HCT116 (cell line): ENCODE data around the gene FBXO42. TPM values are rescaled to one million over a fixed set of nuclear protein-coding genes. Genes with fewer than 3 reads are reported as not detected.

Experiments used
- ATAC-seq: fragments of 200-7000 bp; cut with Tn5 transposase; 2 replicates; pipeline ENCODE4 v1.9.1; 2020; ENCODE audit warnings: mild to moderate bottlenecking, moderate library complexity
- BruUV-seq: library from RNA; stranded (reverse); fragments of 400-500 nt; replicated peaks from 2 replicates; lab custom pipeline; 2021; lab: Mats Ljungman, UMichigan
- CTCF ChIA-PET: fragments of 300-600 bp; sonication (Branson Sonifier 250); formaldehyde crosslinking; loops from one replicate; lab custom pipeline; 2021; ENCODE audit warnings: antibody characterized with exemption; lab: Charles Lee
- POLR2A ChIA-PET: fragments of 300-600, 350-600 bp; sonication (Branson Sonifier 250); formaldehyde crosslinking; loops from one replicate; lab custom pipeline; 2021; ENCODE audit warnings: antibody characterized with exemption; lab: Charles Lee
- RAD21 ChIA-PET, 2 experiments: fragments of 300-600 bp; sonication (Branson Sonifier 250); formaldehyde crosslinking; loops; one replicate each; lab custom pipeline; 2023; ENCODE audit warnings: low total read pairs in 2 of 2; ENCODE audit not compliant: uncharacterized antibody in 2 of 2, unreplicated experiment in 2 of 2, low non-redundant PET in 1 of 2; lab: Charles Lee
- DNase-seq: peaks from one replicate; pipeline ENCODE4 v3.0.0-alpha.2; 2010; ENCODE audit warnings: low read depth, low spot score
- H2AFZ ChIP-seq: fragments of 200-600 bp; shearing (Covaris generic), sonication (generic); 2 replicates; pipeline ENCODE4 v1.6.1; 2017; ENCODE audit warnings: low read depth, mixed run types, mixed read lengths, antibody characterized with exemption, low read length; ENCODE audit not compliant: poor library complexity, severe bottlenecking
- H3K27ac ChIP-seq: 2 replicates; pipeline ENCODE4 v1.5.1; 2012; ENCODE audit warnings: low read depth, low read length
- H3K27me3 ChIP-seq: fragments of 200-600 bp; sonication (generic); 2 replicates; pipeline ENCODE4 v1.6.1; 2016; ENCODE audit warnings: mixed run types, low read length, mixed read lengths; ENCODE audit not compliant: insufficient read depth
- H3K36me3 ChIP-seq, 2 experiments: fragments of 200-500 bp in 1 of 2; fragments of 200-600 bp in 1 of 2; sonication (Bioruptor generic) in 1 of 2; sonication (generic) in 1 of 2; 2 replicates each; pipeline versions ENCODE4 v1.5.1 to v1.6.1; 2014 to 2016; ENCODE audit warnings: low read length in 2 of 2, inconsistent platforms in 1 of 2, mixed read lengths in 1 of 2, mixed run types in 1 of 2; ENCODE audit not compliant: insufficient read depth in 2 of 2, control insufficient read depth in 1 of 2
- H3K4me1 ChIP-seq, 2 experiments: fragments of 200-600 bp in 1 of 2; sonication (generic) in 1 of 2; 2 replicates each; pipeline versions ENCODE4 v1.5.1 to v1.6.1; 2012 to 2017; ENCODE audit warnings: low read length in 2 of 2, inconsistent platforms in 1 of 2, mild to moderate bottlenecking in 1 of 2, mixed read lengths in 1 of 2, mixed run types in 1 of 2, moderate library complexity in 1 of 2; ENCODE audit not compliant: insufficient read depth in 2 of 2, control insufficient read depth in 1 of 2
- H3K4me2 ChIP-seq: fragments of 200-600 bp; sonication (generic); 2 replicates; pipeline ENCODE4 v1.6.1; 2017; ENCODE audit warnings: mixed run types, low read length, mixed read lengths
- H3K4me3 ChIP-seq, 2 experiments: fragments of 200-600 bp in 1 of 2; sonication (generic) in 1 of 2; replicated peaks in 1 of 2; 2 replicates each; pipeline ENCODE4 v1.5.1; 2011 to 2016; ENCODE audit warnings: low read length in 2 of 2, control low read depth in 1 of 2, low read depth in 1 of 2, mild to moderate bottlenecking in 1 of 2, mixed read lengths in 1 of 2, mixed run types in 1 of 2
- H3K79me2 ChIP-seq: fragments of 200-600 bp; sonication (generic); 2 replicates; pipeline ENCODE4 v1.6.1; 2017; ENCODE audit warnings: mild to moderate bottlenecking, mixed run types, low read length, moderate library complexity, mixed read lengths; ENCODE audit not compliant: insufficient read depth
- H3K9ac ChIP-seq: fragments of 200-600 bp; sonication (generic); 2 replicates; pipeline ENCODE4 v1.6.1; 2016; ENCODE audit warnings: low read length, mixed read lengths
- H3K9me2 ChIP-seq: fragments of 200-600 bp; sonication (generic), shearing (Covaris generic); 2 replicates; pipeline ENCODE4 v1.6.1; 2017; ENCODE audit warnings: mixed run types, mild to moderate bottlenecking, moderate library complexity; ENCODE audit not compliant: insufficient read depth
- H3K9me3 ChIP-seq, 2 experiments: fragments of 200-500 bp in 1 of 2; fragments of 200-600 bp in 1 of 2; sonication (Bioruptor generic) in 1 of 2; sonication (generic) in 1 of 2; 2 replicates each; pipeline ENCODE4 v1.6.1; 2014 to 2017; ENCODE audit warnings: low read length in 2 of 2, mixed read lengths in 2 of 2, inconsistent platforms in 1 of 2, low read depth in 1 of 2, mild to moderate bottlenecking in 1 of 2, mixed run types in 1 of 2, moderate library complexity in 1 of 2; ENCODE audit not compliant: control insufficient read depth in 1 of 2, insufficient read depth in 1 of 2
- H4K20me1 ChIP-seq: fragments of 200-600 bp; sonication (generic), shearing (Covaris generic); 2 replicates; pipeline ENCODE4 v1.6.1; 2017; ENCODE audit warnings: mixed run types, mild to moderate bottlenecking, moderate library complexity; ENCODE audit not compliant: insufficient read depth
- ELF1 ChIP-seq: IDR thresholded peaks from 2 replicates; pipeline ENCODE4 v1.6.1; 2012; ENCODE audit warnings: low read depth, borderline replicate concordance
- EZH2phosphoT487 ChIP-seq: fragments of 200-600 bp; IDR thresholded peaks from 2 replicates; pipeline ENCODE4 v1.6.1; 2018; ENCODE audit warnings: antibody characterized with exemption, borderline replicate concordance
- JUND ChIP-seq: IDR thresholded peaks from 2 replicates; pipeline ENCODE4 v1.6.1; 2012
- POLR2A ChIP-seq: IDR thresholded peaks from 2 replicates; pipeline ENCODE4 v1.7.0; 2011; ENCODE audit warnings: borderline replicate concordance; ENCODE audit not compliant: insufficient read depth, insufficient read length; ENCODE audit errors: extremely low read depth
- SRF ChIP-seq: IDR thresholded peaks from 2 replicates; pipeline ENCODE4 v1.6.1; 2012; ENCODE audit warnings: low read depth
- intact Hi-C: fragments of 100-400 bp; cut with micrococcal nuclease; formaldehyde crosslinking; loops from 2 replicates; pipeline ENCODE4 v1.10.0; 2022
- total RNA-seq: library from RNA; stranded (reverse); gene quantifications from one replicate; pipeline ENCODE4 v1.2.1, GENCODE V29; 2021; ENCODE audit not compliant: unreplicated experiment
- TF ChIP-seq, protein P1 (sequence below), 3 experiments: fragments of 200-600 bp in 1 of 3; sonication (generic) in 1 of 3; IDR thresholded peaks in 2 of 3; conservative IDR thresholded peaks in 1 of 3; 2 replicates each; pipeline ENCODE4 v1.5.1; 2012 to 2017; ENCODE audit warnings: low read depth in 2 of 3, low read length in 2 of 3, antibody characterized with exemption in 1 of 3, borderline replicate concordance in 1 of 3, control low read depth in 1 of 3, mild to moderate bottlenecking in 1 of 3, mixed read lengths in 1 of 3, mixed run types in 1 of 3, moderate library complexity in 1 of 3; ENCODE audit not compliant: insufficient read depth in 1 of 3
- TF ChIP-seq, protein P2 (sequence below): IDR thresholded peaks from 2 replicates; pipeline ENCODE4 v1.6.1; 2012
- TF ChIP-seq, protein P3 (sequence below): IDR thresholded peaks from 2 replicates; pipeline ENCODE4 v1.6.1; 2012; ENCODE audit warnings: low read depth

The FBXO42 gene
- total RNA-seq, 1 experiment from 2014 or later, result 20.6 TPM

DNA sequence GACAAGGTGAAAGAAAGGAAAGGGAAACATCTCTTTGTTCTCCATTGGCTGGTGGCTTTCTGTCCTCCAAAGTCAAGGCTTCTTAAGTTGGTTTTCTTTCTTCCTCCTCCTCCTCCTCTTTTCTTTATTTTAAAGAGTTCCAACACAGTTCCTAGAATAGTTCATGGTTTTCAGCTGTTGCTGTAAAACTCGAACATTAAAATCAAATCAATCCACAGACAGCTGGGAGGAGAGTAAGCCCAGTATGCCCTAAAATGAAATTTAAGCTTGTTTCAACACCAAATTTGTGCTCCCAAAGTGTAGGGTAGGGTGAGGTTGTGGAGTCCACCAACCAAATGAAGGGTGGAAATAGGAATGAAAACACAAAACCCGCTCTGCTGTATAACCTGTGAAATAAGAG, 104.8 kb downstream of the FBXO42 start:
- ChIA-PET POLR2A (interaction anchor here (1.5 kb wide), 1 partner anchor 10 kb away, joined by 4 read pairs; the partner anchor contains the start of gene CPLANE2), RAD21 (interaction anchor here in 1 of 2 experiments (1.1 kb wide), 1 partner anchor 116 kb away, joined by 3 read pairs; no protein-coding TSS in a partner anchor), CTCF (interaction anchor here (1.2 to 2.4 kb wide), 3 partner anchors 10 to 168 kb away, joined by 3 to 10 read pairs (median 9); partner anchors contain the start of gene CPLANE2)
- H3K27me3 ChIP-seq, result no peaks in the 10 kb centered on the region
- no peak overlapping the region for H3K4me2 ChIP-seq
- H3K79me2 ChIP-seq, result no peaks in the 10 kb centered on the region
- no peak overlapping the region for H2AFZ ChIP-seq
- DNase-seq (no peak), ATAC-seq (no peak)
- peaks cover 4 to 16% of the 10 kb centered on the region in 2 experiments; a peak in 1 of 4 replicates for H3K36me3 ChIP-seq
- H3K4me1 ChIP-seq, result peaks cover 5 to 22% of the 10 kb centered on the region in 2 experiments
- H3K9ac ChIP-seq, result no peak overlapping the region
- H3K9me2 ChIP-seq, result no peaks in the 10 kb centered on the region
- no peaks in the 10 kb centered on the region for H3K9me3 ChIP-seq
- H4K20me1 ChIP-seq, result no peaks in the 10 kb centered on the region
- no peak overlapping the region for H3K27ac ChIP-seq
- intact Hi-C loops, result no loop called here
- no TSS peak for BruUV-seq
- TF ChIP-seq SRF (no peak), EZH2phosphoT487 (no peak), POLR2A (no peak), ELF1 (no peak), JUND (no peak)
- TF ChIP-seq, protein P1, sequence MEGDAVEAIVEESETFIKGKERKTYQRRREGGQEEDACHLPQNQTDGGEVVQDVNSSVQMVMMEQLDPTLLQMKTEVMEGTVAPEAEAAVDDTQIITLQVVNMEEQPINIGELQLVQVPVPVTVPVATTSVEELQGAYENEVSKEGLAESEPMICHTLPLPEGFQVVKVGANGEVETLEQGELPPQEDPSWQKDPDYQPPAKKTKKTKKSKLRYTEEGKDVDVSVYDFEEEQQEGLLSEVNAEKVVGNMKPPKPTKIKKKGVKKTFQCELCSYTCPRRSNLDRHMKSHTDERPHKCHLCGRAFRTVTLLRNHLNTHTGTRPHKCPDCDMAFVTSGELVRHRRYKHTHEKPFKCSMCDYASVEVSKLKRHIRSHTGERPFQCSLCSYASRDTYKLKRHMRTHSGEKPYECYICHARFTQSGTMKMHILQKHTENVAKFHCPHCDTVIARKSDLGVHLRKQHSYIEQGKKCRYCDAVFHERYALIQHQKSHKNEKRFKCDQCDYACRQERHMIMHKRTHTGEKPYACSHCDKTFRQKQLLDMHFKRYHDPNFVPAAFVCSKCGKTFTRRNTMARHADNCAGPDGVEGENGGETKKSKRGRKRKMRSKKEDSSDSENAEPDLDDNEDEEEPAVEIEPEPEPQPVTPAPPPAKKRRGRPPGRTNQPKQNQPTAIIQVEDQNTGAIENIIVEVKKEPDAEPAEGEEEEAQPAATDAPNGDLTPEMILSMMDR (IDR thresholded peaks at IDR 0.05 in 2 of 3, conservative IDR thresholded peaks at IDR 0.05 in 1 of 3; ENCODE audit: borderline replicate concordance in 1 of 3, insufficient read depth in 1 of 3, low read depth in 2 of 3, low read length in 2 of 3), result no peak
- TF ChIP-seq, protein P2, sequence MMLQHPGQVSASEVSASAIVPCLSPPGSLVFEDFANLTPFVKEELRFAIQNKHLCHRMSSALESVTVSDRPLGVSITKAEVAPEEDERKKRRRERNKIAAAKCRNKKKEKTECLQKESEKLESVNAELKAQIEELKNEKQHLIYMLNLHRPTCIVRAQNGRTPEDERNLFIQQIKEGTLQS, result no peak
- TF ChIP-seq, protein P3, sequence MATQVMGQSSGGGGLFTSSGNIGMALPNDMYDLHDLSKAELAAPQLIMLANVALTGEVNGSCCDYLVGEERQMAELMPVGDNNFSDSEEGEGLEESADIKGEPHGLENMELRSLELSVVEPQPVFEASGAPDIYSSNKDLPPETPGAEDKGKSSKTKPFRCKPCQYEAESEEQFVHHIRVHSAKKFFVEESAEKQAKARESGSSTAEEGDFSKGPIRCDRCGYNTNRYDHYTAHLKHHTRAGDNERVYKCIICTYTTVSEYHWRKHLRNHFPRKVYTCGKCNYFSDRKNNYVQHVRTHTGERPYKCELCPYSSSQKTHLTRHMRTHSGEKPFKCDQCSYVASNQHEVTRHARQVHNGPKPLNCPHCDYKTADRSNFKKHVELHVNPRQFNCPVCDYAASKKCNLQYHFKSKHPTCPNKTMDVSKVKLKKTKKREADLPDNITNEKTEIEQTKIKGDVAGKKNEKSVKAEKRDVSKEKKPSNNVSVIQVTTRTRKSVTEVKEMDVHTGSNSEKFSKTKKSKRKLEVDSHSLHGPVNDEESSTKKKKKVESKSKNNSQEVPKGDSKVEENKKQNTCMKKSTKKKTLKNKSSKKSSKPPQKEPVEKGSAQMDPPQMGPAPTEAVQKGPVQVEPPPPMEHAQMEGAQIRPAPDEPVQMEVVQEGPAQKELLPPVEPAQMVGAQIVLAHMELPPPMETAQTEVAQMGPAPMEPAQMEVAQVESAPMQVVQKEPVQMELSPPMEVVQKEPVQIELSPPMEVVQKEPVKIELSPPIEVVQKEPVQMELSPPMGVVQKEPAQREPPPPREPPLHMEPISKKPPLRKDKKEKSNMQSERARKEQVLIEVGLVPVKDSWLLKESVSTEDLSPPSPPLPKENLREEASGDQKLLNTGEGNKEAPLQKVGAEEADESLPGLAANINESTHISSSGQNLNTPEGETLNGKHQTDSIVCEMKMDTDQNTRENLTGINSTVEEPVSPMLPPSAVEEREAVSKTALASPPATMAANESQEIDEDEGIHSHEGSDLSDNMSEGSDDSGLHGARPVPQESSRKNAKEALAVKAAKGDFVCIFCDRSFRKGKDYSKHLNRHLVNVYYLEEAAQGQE, result no peak
- H3K4me3 ChIP-seq, result no peak overlapping the region
